Kidney epithelial cell (primary cell): ENCODE data around the gene PSMB5. TPM values are rescaled to one million over a fixed set of nuclear protein-coding genes. Genes with fewer than 3 reads are reported as not detected.

Experiments used
- DNase-seq: peaks from one replicate; pipeline ENCODE4 v3.0.0-alpha.2; 2010; ENCODE audit warnings: low read depth
- H3K27me3 ChIP-seq: 2 replicates; pipeline ENCODE4 v1.6.0; 2011; ENCODE audit warnings: low read length; ENCODE audit not compliant: control insufficient read depth, insufficient read depth
- H3K36me3 ChIP-seq: 2 replicates; pipeline ENCODE4 v1.5.1; 2011; ENCODE audit warnings: low read length; ENCODE audit not compliant: control insufficient read depth, insufficient read depth
- H3K4me3 ChIP-seq: 2 replicates; pipeline ENCODE4 v1.5.1; 2011; ENCODE audit warnings: low read depth, mild to moderate bottlenecking, control low read depth, low read length
- CTCF ChIP-seq: IDR thresholded peaks from 2 replicates; pipeline ENCODE4 v1.5.1; 2011; ENCODE audit warnings: mild to moderate bottlenecking, moderate library complexity, low read length, control low read depth, inconsistent platforms; ENCODE audit not compliant: insufficient read depth, poor library complexity, severe bottlenecking
- total RNA-seq: library from RNA; depleted of rRNA; stranded (reverse); fragments of >200 nt; gene quantifications from 2 replicates; pipeline ENCODE4 v1.2.3, GENCODE V29; 2015

PSMB5 gene
- total RNA-seq, 1 donor from 2014 or later, result 199 TPM

- no peaks in the 10 kb centered on the region for H3K36me3 ChIP-seq
- DNase-seq, result no peak
- H3K27me3 ChIP-seq, result no peaks in the 10 kb centered on the region
- no peak for TF ChIP-seq CTCF
- no peak overlapping the region for H3K4me3 ChIP-seq
These were observed 33.8 kb downstream of the PSMB5 start for GRCh38 chr14:23000860-23001259.

GRCh38 chr14:22998329-22999012, 36.2 kb downstream of the PSMB5 start:
- Histone ChIP-seq H3K27me3 (no peaks in the 10 kb centered on the region), H3K36me3 (no peaks in the 10 kb centered on the region), H3K4me3 (no peak overlapping the region)
- TF ChIP-seq CTCF, result no peak
- no peak for DNase-seq

GRCh38 chr14:22997676-22998323, 36.9 kb downstream of the PSMB5 start:
- H3K27me3 ChIP-seq, result no peaks in the 10 kb centered on the region
- no peak for DNase-seq
- TF ChIP-seq CTCF, result no peak
- no peak overlapping the region for H3K4me3 ChIP-seq
- no peaks in the 10 kb centered on the region for H3K36me3 ChIP-seq

- no peak overlapping the region for H3K4me3 ChIP-seq
- DNase-seq, result no peak
These were observed 37.7 kb downstream of the PSMB5 start for GRCh38 chr14:22996768-22997654.

More at GRCh38 chr14:22996768-22997654, 37.7 kb downstream of the PSMB5 start:
- H3K36me3 ChIP-seq, result no peaks in the 10 kb centered on the region
- no peak for TF ChIP-seq CTCF
- H3K27me3 ChIP-seq, result no peaks in the 10 kb centered on the region
